ENCODE results near the gene DTD1.

GRCh38 chr20:18671203-18671710 lies 83.4 kb downstream of the DTD1 start:
- TF ChIP-seq CTCF (IDR thresholded peaks at IDR 0.05), result no peak
- no peak for TF ChIP-seq POLR2A (IDR thresholded peaks at IDR 0.05)

All from esophagus squamous epithelium (tissue), 4 donors.